Measurements from ENCODE around the gene NGLY1.

Gene NGLY1

GRCh38 chr3:25679642-25680302 lies 103.5 kb downstream of the NGLY1 start:
- no peak overlapping the region for H3K4me3 ChIP-seq (ENCODE audit: low read depth, low read length)
- TF ChIP-seq CTCF (conservative IDR thresholded peaks at IDR 0.05; ENCODE audit: low read depth, low read length) = no peak
- DNase-seq (ENCODE audit: low read depth) = no peak

- TF ChIP-seq CTCF (conservative IDR thresholded peaks at IDR 0.05; ENCODE audit: low read depth, low read length) = no peak
- no peak for DNase-seq (ENCODE audit: low read depth)
- no peak overlapping the region for H3K4me3 ChIP-seq (ENCODE audit: low read depth, low read length)
Observed at GRCh38 chr3:25679166-25679565, 104.1 kb downstream of the NGLY1 start.

- DNase-seq (ENCODE audit: low read depth) = peak; percentile 66
- H3K4me3 ChIP-seq (ENCODE audit: low read depth, low read length) = no peak overlapping the region
- TF ChIP-seq CTCF (conservative IDR thresholded peaks at IDR 0.05; ENCODE audit: low read depth, low read length) = no peak
Observed at GRCh38 chr3:25678581-25678980, 104.7 kb downstream of the NGLY1 start.

GRCh38 chr3:25677121-25677520 lies 106.1 kb downstream of the NGLY1 start:
- no peak for TF ChIP-seq CTCF (conservative IDR thresholded peaks at IDR 0.05; ENCODE audit: low read depth, low read length)
- no peak overlapping the region for H3K4me3 ChIP-seq (ENCODE audit: low read depth, low read length)
- no peak for DNase-seq (ENCODE audit: low read depth)

GRCh38 chr3:25674670-25675069 lies 108.6 kb downstream of the NGLY1 start:
- DNase-seq (ENCODE audit: low read depth) = no peak
- H3K4me3 ChIP-seq (ENCODE audit: low read depth, low read length) = no peak overlapping the region
- TF ChIP-seq CTCF (conservative IDR thresholded peaks at IDR 0.05; ENCODE audit: low read depth, low read length) = no peak

GRCh38 chr3:25673738-25674298 lies 109.4 kb downstream of the NGLY1 start:
- DNase-seq (ENCODE audit: low read depth) = no peak
- TF ChIP-seq CTCF (conservative IDR thresholded peaks at IDR 0.05; ENCODE audit: low read depth, low read length) = no peak
- H3K4me3 ChIP-seq (ENCODE audit: low read depth, low read length) = no peak overlapping the region

Measured in choroid plexus epithelial cell (primary cell).